H9 (cell line): Measurements from ENCODE around the gene PRTN3. TPM values are rescaled to one million over a fixed set of nuclear protein-coding genes. Genes with fewer than 3 reads are reported as not detected.

Source experiments
- DNase-seq: peaks from one replicate; pipeline ENCODE4 v3.0.0-alpha.2; 2017
- H2AFZ ChIP-seq: one replicate; pipeline ENCODE4 v1.6.1; 2013; ENCODE audit warnings: mild to moderate bottlenecking, low read length, control low read depth, moderate library complexity
- H2AK5ac ChIP-seq: 2 replicates; pipeline ENCODE4 v1.6.1; 2013; ENCODE audit warnings: low read length, control low read depth, mixed read lengths; ENCODE audit not compliant: insufficient read length
- H2BK120ac ChIP-seq: one replicate; pipeline ENCODE4 v1.6.1; 2013; ENCODE audit warnings: low read depth, mild to moderate bottlenecking, low read length, control low read depth, inconsistent platforms; ENCODE audit not compliant: poor library complexity, severe bottlenecking
- H2BK12ac ChIP-seq: 2 replicates; pipeline ENCODE4 v1.6.1; 2013; ENCODE audit warnings: low read length, control low read depth, mixed read lengths, low read depth; ENCODE audit not compliant: insufficient read length
- H2BK15ac ChIP-seq: 2 replicates; pipeline ENCODE4 v1.6.1; 2013; ENCODE audit warnings: low read depth, low read length, control low read depth
- H2BK20ac ChIP-seq: one replicate; pipeline ENCODE4 v1.6.1; 2013; ENCODE audit warnings: low read depth, mild to moderate bottlenecking, low read length, control low read depth, inconsistent platforms; ENCODE audit not compliant: poor library complexity, severe bottlenecking
- H2BK5ac ChIP-seq: 2 replicates; pipeline ENCODE4 v1.6.1; 2013; ENCODE audit warnings: low read length, control low read depth, mixed read lengths; ENCODE audit not compliant: insufficient read length
- H3K14ac ChIP-seq: 2 replicates; pipeline ENCODE4 v1.6.1; 2013; ENCODE audit warnings: low read length, control low read depth; ENCODE audit not compliant: insufficient read depth
- H3K18ac ChIP-seq: 2 replicates; pipeline ENCODE4 v1.6.1; 2013; ENCODE audit warnings: low read depth, mild to moderate bottlenecking, mixed read lengths, low read length, control low read depth; ENCODE audit not compliant: insufficient read length
- H3K23ac ChIP-seq: 2 replicates; pipeline ENCODE4 v1.6.1; 2013; ENCODE audit warnings: low read length, control low read depth, mixed read lengths, low read depth; ENCODE audit not compliant: insufficient read length
- H3K23me2 ChIP-seq: 2 replicates; pipeline ENCODE4 v1.6.1; 2013; ENCODE audit warnings: low read depth, mild to moderate bottlenecking, mixed read lengths, low read length, control low read depth; ENCODE audit not compliant: insufficient read length, poor library complexity, severe bottlenecking
- H3K27ac ChIP-seq: 2 replicates; pipeline ENCODE4 v1.5.1; 2013; ENCODE audit warnings: low read length, control low read depth, mixed read lengths, low read depth; ENCODE audit not compliant: insufficient read length
- H3K27me3 ChIP-seq: 2 replicates; pipeline ENCODE4 v1.6.1; 2013; ENCODE audit warnings: low read length, control low read depth, inconsistent platforms; ENCODE audit not compliant: insufficient read depth
- H3K4ac ChIP-seq: 2 replicates; pipeline ENCODE4 v1.6.1; 2013; ENCODE audit warnings: low read depth, mild to moderate bottlenecking, control low read depth, inconsistent platforms, low read length, moderate library complexity
- H3K4me1 ChIP-seq: 2 replicates; pipeline ENCODE4 v1.6.1; 2013; ENCODE audit warnings: low read length, control low read depth, inconsistent platforms; ENCODE audit not compliant: insufficient read depth
- H3K4me2 ChIP-seq: 2 replicates; pipeline ENCODE4 v1.6.1; 2013; ENCODE audit warnings: low read length, control low read depth, mixed read lengths; ENCODE audit not compliant: insufficient read length, insufficient read depth
- H3K56ac ChIP-seq: 2 replicates; pipeline ENCODE4 v1.6.1; 2013; ENCODE audit warnings: low read depth, mild to moderate bottlenecking, mixed read lengths, low read length, control low read depth; ENCODE audit not compliant: insufficient read length
- H3K79me1 ChIP-seq: 2 replicates; pipeline ENCODE4 v1.6.1; 2013; ENCODE audit warnings: low read depth, mild to moderate bottlenecking, moderate library complexity, low read length, control low read depth, inconsistent platforms; ENCODE audit not compliant: insufficient read depth, poor library complexity, severe bottlenecking
- H3K79me2 ChIP-seq: 2 replicates; pipeline ENCODE4 v1.6.1; 2013; ENCODE audit warnings: low read length, control low read depth, inconsistent platforms; ENCODE audit not compliant: insufficient read depth
- H3K9ac ChIP-seq: 2 replicates; pipeline ENCODE4 v1.6.1; 2013; ENCODE audit warnings: low read length, control low read depth, mixed read lengths; ENCODE audit not compliant: insufficient read length; ENCODE audit errors: extremely low read depth
- H3K9me3 ChIP-seq: one replicate; pipeline ENCODE4 v1.6.1; 2013; ENCODE audit warnings: low read depth, low read length, inconsistent platforms; ENCODE audit not compliant: control insufficient read depth
- H3T11ph ChIP-seq: one replicate; pipeline ENCODE4 v1.6.1; 2013; ENCODE audit warnings: mild to moderate bottlenecking, low read length, control low read depth, inconsistent platforms
- H4K20me1 ChIP-seq: one replicate; pipeline ENCODE4 v1.6.1; 2013; ENCODE audit not compliant: control insufficient read depth, insufficient read length, insufficient read depth
- H4K5ac ChIP-seq: 2 replicates; pipeline ENCODE4 v1.6.1; 2013; ENCODE audit warnings: low read depth, mild to moderate bottlenecking, mixed read lengths, low read length, control low read depth; ENCODE audit not compliant: insufficient read length
- H4K8ac ChIP-seq: replicated peaks from 2 replicates; pipeline ENCODE4 v1.6.1; 2013; ENCODE audit warnings: low read length, control low read depth, mixed read lengths, low read depth; ENCODE audit not compliant: insufficient read length
- H4K91ac ChIP-seq: 2 replicates; pipeline ENCODE4 v1.6.1; 2013; ENCODE audit warnings: low read depth, mild to moderate bottlenecking, moderate library complexity, mixed read lengths, low read length, control low read depth; ENCODE audit not compliant: insufficient read length
- H3K27ac Mint-ChIP-seq, 3 experiments: 2 replicates in 2 of 3; 3 replicates in 1 of 3; pipeline ENCODE4 v1.8.0; 2020 to 2021; ENCODE audit warnings: mixed read lengths in 3 of 3, mild to moderate bottlenecking in 1 of 3, moderate library complexity in 1 of 3
- H3K27me3 Mint-ChIP-seq: 2 replicates; pipeline ENCODE4 v1.8.0; 2021; ENCODE audit warnings: low read depth, mild to moderate bottlenecking, moderate library complexity, mixed read lengths
- H3K36me3 Mint-ChIP-seq, 3 experiments: 2 replicates in 2 of 3; 3 replicates in 1 of 3; pipeline ENCODE4 v1.8.0; 2020 to 2021; ENCODE audit warnings: low read depth in 3 of 3, mixed read lengths in 3 of 3; ENCODE audit not compliant: insufficient read depth in 1 of 3
- H3K4me1 Mint-ChIP-seq, 2 experiments: 2 replicates each; pipeline ENCODE4 v1.8.0; 2020; ENCODE audit warnings: mixed read lengths in 2 of 2
- H3K4me3 Mint-ChIP-seq, 2 experiments: 2 replicates in 1 of 2; 3 replicates in 1 of 2; pipeline ENCODE4 v1.8.0; 2020 to 2021; ENCODE audit warnings: mild to moderate bottlenecking in 2 of 2, mixed read lengths in 2 of 2, moderate library complexity in 1 of 2
- H3K9me3 Mint-ChIP-seq, 2 experiments: 2 replicates in 1 of 2; 3 replicates in 1 of 2; pipeline ENCODE4 v1.8.0; 2020; ENCODE audit warnings: mild to moderate bottlenecking in 2 of 2, mixed read lengths in 2 of 2, moderate library complexity in 1 of 2
- WGBS: extraction: QIAGEN DNeasy Blood & Tissue Kit; methylation state at CpG from one replicate; pipeline ENCODE4 v1.1.7; 2013; ENCODE audit warnings: missing lambda C conversion rate, low lambda C conversion rate, mixed read lengths; ENCODE audit not compliant: insufficient read length; ENCODE audit errors: extremely low coverage; 5-methylcytosine and 5-hydroxymethylcytosine counted together
- total RNA-seq: library from RNA; stranded (reverse); gene quantifications from 2 replicates; pipeline ENCODE4 v1.2.1, GENCODE V29; 2021
- TF ChIP-seq, protein P1 (sequence below): fragments of 200-600 bp; sonication (generic); conservative IDR thresholded peaks from 3 replicates; pipeline ENCODE4 v1.8.0; 2021; ENCODE audit warnings: antibody characterized with exemption, mild to moderate bottlenecking

The PRTN3 gene
- total RNA-seq, 1 experiment from 2014 or later = 0.31 TPM

DNA sequence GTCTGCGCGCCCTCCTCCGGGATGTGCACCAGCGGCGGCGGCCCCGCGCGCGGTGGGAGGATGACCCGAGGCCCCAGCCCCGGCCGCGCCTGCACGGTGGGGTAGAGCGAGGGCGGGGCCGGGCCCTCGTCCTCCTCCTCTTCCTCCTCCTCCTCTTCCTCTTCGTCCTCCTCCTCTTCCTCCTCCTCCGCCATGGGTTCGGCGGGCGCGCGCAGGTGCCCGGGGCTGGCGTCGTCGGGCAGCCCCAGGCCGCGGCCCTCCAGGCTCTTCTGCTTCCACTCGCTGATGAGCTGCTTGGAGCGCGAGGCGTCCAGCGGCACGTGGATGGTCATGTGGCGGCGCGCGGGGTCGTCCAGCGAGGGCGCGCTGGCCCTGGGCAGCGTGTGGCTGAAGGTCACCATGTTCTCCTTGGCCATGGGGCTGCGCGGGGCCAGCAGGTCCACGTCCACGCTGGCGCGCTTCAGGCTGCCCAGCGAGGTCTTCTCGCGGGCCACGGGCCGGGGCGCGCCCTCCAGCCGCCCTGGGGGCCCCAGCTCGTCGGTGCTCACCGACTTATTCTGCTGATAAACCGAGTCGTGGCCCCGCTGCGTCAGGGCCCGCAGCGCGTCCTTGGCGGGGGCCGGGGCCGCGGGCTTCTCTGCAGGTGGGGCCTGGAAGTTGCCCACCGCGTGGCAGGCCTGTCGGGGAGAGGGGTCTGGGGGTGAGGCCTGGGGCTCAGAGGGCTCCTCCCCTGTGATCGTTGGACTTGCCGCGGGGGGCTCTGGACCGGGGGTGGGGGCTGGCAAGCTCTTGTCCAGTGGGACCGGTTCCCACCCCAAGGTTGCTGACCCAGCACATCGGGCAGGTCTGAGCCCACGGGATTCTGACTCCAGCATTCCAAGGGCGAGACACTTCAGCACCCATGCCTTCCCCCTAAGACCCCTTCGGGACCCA, 27.3 kb upstream of the PRTN3 start:
- H2BK20ac ChIP-seq = no peak overlapping the region
- no CpG with 5 or more reads among the region's 87 CpGs for WGBS
- H4K5ac ChIP-seq = no peak overlapping the region
- no peak overlapping the region for H3K4ac ChIP-seq
- H3K27me3 Mint-ChIP-seq = peaks cover 3% of the 10 kb centered on the region; the same call in 1 of the 2 replicates
- H4K8ac ChIP-seq = no peak overlapping the region
- no peak overlapping the region for H2AK5ac ChIP-seq
- no peak overlapping the region for H2BK120ac ChIP-seq
- no peak overlapping the region for H3K9ac ChIP-seq
- no peaks in the 10 kb centered on the region for H3K79me1 ChIP-seq
- H3K4me2 ChIP-seq = no peak overlapping the region
- no peaks in the 10 kb centered on the region for H3K79me2 ChIP-seq
- no peak overlapping the region for H3K14ac ChIP-seq
- H3K56ac ChIP-seq = no peak overlapping the region
- no peak overlapping the region for H3K27ac ChIP-seq
- no peak overlapping the region for H2BK5ac ChIP-seq
- no peak overlapping the region for H3K27ac Mint-ChIP-seq
- no peaks in the 10 kb centered on the region for H3K9me3 ChIP-seq
- no peak for DNase-seq
- H3K23ac ChIP-seq = no peak overlapping the region
- H2AFZ ChIP-seq = no peak overlapping the region
- no peaks in the 10 kb centered on the region for H3K27me3 ChIP-seq
- no peak overlapping the region for H2BK15ac ChIP-seq
- H3K23me2 ChIP-seq = no peaks in the 10 kb centered on the region
- no peaks in the 10 kb centered on the region; a peak in 1 of 5 replicates for H3K9me3 Mint-ChIP-seq
- H4K20me1 ChIP-seq = no peaks in the 10 kb centered on the region
- no peak overlapping the region for H3T11ph ChIP-seq
- no peak overlapping the region for H4K91ac ChIP-seq
- 0 out of 4 replicates have a peak, but pooled peaks cover 0 to 3% of the 10 kb centered on the region in 2 experiments for H3K4me1 Mint-ChIP-seq
- peaks cover 31 to 58% (median 58%) of the 10 kb centered on the region in 3 experiments for H3K36me3 Mint-ChIP-seq
- H2BK12ac ChIP-seq = no peak overlapping the region
- no peak overlapping the region for H3K4me3 Mint-ChIP-seq
- H3K4me1 ChIP-seq = no peaks in the 10 kb centered on the region
- H3K18ac ChIP-seq = no peak overlapping the region
- TF ChIP-seq, protein P1, sequence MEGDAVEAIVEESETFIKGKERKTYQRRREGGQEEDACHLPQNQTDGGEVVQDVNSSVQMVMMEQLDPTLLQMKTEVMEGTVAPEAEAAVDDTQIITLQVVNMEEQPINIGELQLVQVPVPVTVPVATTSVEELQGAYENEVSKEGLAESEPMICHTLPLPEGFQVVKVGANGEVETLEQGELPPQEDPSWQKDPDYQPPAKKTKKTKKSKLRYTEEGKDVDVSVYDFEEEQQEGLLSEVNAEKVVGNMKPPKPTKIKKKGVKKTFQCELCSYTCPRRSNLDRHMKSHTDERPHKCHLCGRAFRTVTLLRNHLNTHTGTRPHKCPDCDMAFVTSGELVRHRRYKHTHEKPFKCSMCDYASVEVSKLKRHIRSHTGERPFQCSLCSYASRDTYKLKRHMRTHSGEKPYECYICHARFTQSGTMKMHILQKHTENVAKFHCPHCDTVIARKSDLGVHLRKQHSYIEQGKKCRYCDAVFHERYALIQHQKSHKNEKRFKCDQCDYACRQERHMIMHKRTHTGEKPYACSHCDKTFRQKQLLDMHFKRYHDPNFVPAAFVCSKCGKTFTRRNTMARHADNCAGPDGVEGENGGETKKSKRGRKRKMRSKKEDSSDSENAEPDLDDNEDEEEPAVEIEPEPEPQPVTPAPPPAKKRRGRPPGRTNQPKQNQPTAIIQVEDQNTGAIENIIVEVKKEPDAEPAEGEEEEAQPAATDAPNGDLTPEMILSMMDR = no peak
